ENCODE results near the gene ZC3HAV1L.
A peak's percentile ranks its signal among the peaks of the same experiment; 100 is the strongest.
"Not testable (repeated sequence)": the region's sequence is repeated elsewhere in the genome, so short reads cannot be mapped to it uniquely, and the experiment has no call there.

ZC3HAV1L gene

DNA sequence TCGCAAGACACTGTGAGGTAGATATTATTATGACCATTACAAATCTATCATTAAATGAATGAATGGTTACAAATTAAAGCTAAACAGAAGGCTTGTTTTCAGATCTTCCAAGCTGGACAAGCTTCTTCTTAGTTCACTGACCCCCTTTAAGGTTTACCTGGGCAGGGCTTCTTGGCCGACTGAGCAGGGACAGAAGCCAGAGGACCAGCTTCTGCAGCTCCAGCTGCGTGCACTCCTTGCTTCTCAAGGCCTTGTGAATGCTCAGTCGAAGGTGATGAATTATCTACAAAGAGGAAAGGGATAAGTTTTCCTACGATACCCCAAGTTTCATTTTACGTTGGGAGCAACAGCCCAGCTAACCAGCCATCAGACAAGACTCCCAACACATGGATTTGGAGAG lies 9.3 kb downstream of the ZC3HAV1L start:
- TF ChIP-seq, protein P1, sequence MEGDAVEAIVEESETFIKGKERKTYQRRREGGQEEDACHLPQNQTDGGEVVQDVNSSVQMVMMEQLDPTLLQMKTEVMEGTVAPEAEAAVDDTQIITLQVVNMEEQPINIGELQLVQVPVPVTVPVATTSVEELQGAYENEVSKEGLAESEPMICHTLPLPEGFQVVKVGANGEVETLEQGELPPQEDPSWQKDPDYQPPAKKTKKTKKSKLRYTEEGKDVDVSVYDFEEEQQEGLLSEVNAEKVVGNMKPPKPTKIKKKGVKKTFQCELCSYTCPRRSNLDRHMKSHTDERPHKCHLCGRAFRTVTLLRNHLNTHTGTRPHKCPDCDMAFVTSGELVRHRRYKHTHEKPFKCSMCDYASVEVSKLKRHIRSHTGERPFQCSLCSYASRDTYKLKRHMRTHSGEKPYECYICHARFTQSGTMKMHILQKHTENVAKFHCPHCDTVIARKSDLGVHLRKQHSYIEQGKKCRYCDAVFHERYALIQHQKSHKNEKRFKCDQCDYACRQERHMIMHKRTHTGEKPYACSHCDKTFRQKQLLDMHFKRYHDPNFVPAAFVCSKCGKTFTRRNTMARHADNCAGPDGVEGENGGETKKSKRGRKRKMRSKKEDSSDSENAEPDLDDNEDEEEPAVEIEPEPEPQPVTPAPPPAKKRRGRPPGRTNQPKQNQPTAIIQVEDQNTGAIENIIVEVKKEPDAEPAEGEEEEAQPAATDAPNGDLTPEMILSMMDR (IDR thresholded peaks at IDR 0.05; ENCODE audit: control insufficient read depth, insufficient read depth, low read depth, low read length, missing control alignments), result no peak
- DNase-seq (ENCODE audit: low read depth), result no peak
- H3K4me3 ChIP-seq (ENCODE audit: control insufficient read depth, low read depth, low read length), result no peak overlapping the region

DNA sequence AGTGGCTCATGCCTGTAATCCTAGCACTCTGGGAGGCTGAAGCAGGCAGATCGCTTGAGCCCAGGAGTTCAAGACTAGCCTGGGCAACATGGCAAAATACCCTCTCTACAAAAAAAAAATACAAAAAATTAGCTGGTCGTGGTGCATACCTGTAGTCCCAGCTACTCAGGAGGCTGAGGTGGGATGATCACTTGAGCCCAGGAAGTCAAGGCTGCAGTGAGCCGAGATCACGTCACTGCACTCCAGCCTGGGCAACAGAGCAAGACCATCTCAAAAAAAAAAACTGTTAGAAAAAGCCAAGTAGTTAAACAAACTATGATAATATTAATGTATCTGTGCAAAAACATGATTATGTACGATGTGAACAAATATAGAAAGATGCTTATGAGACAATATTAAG lies 10.0 kb downstream of the ZC3HAV1L start:
- not testable (repeated sequence) for H3K4me3 ChIP-seq (ENCODE audit: control insufficient read depth, low read depth, low read length); DNase-seq (ENCODE audit: low read depth)

DNA sequence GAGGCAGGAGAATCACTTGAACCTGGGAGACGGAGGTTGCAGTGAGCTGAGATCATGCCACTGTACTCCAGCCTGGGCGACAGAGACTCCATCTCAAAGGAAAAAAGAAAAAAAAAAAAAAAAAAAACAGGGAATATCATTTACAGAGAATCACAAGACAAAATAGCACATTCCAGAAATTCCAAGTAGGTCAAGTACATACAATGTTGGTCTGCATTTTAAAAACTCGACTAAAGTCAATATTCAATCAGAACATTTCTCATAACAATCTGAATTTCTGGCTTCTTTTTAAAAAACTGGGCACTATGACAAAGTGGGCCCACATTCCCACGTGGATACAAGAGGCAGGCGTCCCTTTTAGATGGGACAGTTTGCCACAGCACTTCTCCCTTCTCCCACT lies 12.8 kb downstream of the ZC3HAV1L start:
- no peak for DNase-seq (ENCODE audit: low read depth)
- no peak overlapping the region for H3K4me3 ChIP-seq (ENCODE audit: control insufficient read depth, low read depth, low read length)
- TF ChIP-seq, protein P1 (IDR thresholded peaks at IDR 0.05; ENCODE audit: control insufficient read depth, insufficient read depth, low read depth, low read length, missing control alignments), result no peak

DNA sequence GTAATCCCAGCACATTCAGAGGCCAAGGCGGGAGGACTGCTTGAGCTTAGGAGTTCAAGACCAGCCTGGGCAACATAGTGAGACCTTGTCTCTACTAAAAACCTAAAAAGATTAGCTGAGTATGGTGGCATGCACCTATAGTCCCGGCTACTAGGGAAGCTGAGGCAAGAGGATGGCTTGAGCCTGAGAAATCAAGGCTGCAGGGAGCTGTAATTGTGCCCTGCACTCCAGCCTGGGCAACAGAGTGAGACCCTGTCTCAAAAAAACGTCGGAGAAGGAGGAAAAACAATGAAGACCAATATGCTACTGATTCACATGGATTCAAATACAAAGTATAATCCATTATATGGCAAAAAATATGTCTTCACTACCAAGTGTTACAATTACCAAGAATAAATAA lies 13.6 kb downstream of the ZC3HAV1L start:
- H3K4me3 ChIP-seq (ENCODE audit: control insufficient read depth, low read depth, low read length), result no peak overlapping the region
- DNase-seq (ENCODE audit: low read depth), result no peak
- TF ChIP-seq, protein P1 (IDR thresholded peaks at IDR 0.05; ENCODE audit: control insufficient read depth, insufficient read depth, low read depth, low read length, missing control alignments), result no peak

DNA sequence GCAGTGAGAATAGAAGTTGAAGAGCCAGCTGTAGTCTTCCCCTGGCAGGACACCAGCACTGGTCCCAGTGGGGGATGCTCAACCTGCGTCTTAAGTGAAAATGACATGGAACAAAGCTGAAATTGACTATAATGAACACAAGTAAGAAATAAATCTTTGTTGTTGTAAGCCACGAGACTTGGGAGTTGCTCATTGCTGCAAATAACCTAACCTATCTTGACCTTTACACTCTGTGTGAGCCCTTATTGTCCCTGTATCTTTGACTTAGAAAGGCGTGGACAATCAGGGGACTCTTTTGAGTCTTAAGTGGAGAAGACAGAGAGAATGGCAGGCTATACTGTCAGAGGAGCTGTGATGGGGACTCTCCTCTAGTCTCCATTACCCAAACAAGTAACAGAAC lies 16.9 kb downstream of the ZC3HAV1L start:
- DNase-seq (ENCODE audit: low read depth), result no peak
- no peak overlapping the region for H3K4me3 ChIP-seq (ENCODE audit: control insufficient read depth, low read depth, low read length)
- TF ChIP-seq, protein P1 (IDR thresholded peaks at IDR 0.05; ENCODE audit: control insufficient read depth, insufficient read depth, low read depth, low read length, missing control alignments), result no peak

DNA sequence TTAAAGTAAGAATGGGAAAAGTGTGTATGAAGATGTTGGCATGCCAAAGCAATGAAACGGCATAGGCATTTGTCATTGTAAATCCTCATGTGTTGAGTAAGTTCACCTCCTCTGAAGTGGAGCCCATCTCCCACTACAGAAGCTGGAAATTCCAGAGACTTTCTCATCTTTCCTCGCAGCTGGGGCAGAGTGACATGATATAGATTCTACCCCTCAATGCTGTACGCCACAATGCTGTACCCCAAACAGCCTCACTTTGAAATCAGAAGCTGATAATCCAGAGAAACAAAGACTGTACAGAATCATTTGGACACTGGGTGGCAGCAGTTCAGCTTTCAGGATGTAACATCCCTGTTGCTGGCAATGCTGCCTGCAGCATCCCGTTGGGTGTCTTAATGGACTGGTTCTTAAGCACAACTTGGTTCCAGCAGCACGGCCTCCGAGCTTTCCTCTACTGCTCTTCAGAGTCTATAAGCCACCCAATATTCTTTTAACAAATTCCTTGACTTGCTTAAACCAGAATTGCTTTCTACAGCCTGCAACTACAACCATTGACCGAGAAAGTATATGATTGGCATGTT lies 18.8 kb downstream of the ZC3HAV1L start:
- TF ChIP-seq, protein P1 (IDR thresholded peaks at IDR 0.05; ENCODE audit: control insufficient read depth, insufficient read depth, low read depth, low read length, missing control alignments), result peak; percentile 71
- DNase-seq (ENCODE audit: low read depth), result no peak
- H3K4me3 ChIP-seq (ENCODE audit: control insufficient read depth, low read depth, low read length), result no peak overlapping the region

DNA sequence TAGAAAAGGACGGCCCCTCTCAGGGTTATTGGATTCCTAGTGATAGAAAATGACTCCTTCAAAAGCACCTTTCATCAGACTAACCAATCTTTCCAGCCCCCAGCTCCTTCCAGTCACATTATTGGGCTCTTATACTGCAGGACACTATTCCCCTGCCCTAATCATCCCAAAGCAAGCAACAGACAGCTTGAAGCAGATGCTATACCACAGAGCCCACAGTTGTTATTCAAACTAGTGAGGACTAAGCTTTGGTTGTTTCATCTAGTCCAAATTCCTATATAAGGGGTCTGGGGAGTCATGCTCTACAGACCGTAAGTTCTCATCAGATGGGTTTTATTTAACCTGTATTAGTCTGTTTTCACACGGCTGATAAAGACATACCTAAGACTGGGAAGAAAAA lies 24.5 kb downstream of the ZC3HAV1L start:
- DNase-seq (ENCODE audit: low read depth), result no peak
- TF ChIP-seq, protein P1 (IDR thresholded peaks at IDR 0.05; ENCODE audit: control insufficient read depth, insufficient read depth, low read depth, low read length, missing control alignments), result no peak
- no peak overlapping the region for H3K4me3 ChIP-seq (ENCODE audit: control insufficient read depth, low read depth, low read length)

All from AG09309 (cell line).